Activated CD4-positive, CD25-positive, alpha-beta regulatory T cell (primary cell): Measurements from ENCODE around the gene TMEM132A.
"Not testable (repeated sequence)": the region's sequence is repeated elsewhere in the genome, so short reads cannot be mapped to it uniquely, and the experiment has no call there.

Source experiments
- DNase-seq, 4 experiments: peaks; one replicate each; lab custom pipeline; 2025; lab: John Stamatoyannopoulos, UW

The TMEM132A gene

GRCh38 chr11:60957188-60957587, 32.9 kb downstream of the TMEM132A start:
- no peak for DNase-seq

DNA sequence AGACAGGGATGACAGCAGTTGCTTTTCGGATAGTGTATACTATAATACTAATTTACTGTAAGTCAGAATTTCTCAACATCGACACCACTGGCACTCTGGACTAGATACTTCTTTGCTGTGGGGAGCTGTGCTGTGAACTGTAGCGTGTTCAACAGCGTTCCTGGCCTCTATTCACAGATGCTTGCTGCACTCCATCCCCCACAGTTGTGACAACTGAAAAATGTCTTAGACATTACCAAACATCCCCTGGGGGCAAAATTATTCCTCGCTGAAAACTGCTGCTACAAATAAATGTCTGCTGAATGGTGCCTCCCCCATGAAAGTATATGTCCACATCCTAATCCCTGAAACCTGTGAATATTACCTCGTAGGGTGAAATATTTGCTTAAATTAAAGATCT, 35.2 kb downstream of the TMEM132A start:
- no peak for DNase-seq

DNA sequence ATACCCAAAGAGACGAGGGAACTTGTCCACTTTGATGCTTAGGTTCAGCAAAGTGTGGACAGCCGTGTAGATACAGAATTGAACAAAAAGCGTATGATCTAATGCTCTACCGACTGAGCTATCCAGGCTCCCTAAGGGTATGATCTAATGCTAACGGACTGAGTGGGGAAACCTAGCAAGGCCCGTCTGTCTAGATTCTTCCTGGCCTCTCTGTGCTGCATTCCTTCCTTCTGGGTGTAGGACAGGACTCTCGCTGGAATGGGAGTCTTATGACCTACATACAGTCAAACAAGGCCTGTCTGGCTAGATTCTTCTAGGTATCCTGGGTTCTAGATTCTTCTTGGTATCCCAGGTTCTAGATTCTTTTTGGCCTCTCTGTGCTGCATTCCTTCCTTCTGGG, 36.1 kb downstream of the TMEM132A start:
- no peak for DNase-seq

DNA sequence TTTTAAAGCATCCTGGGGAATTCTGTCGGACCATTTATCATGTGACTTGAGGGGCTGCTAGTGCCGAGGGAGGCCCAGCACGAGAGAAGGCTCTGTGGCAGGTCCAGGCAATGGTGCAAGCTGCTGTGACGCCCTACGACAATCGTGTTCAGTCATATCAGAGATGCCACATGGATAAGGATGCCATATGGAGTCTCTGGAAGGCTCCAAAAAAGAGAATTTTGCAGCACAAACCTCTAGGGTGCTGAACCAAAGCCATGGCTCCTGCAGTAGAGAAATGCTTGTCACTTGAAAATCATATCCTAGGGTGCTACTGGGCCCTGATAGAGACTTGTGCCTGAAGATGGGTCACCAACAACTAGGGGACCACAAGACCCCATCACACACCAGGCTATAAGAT, 40.5 kb downstream of the TMEM132A start:
- DNase-seq, result no peak

- no peak for DNase-seq
Measured at GRCh38 chr11:60966890-60967289, 42.6 kb downstream of the TMEM132A start.

DNA sequence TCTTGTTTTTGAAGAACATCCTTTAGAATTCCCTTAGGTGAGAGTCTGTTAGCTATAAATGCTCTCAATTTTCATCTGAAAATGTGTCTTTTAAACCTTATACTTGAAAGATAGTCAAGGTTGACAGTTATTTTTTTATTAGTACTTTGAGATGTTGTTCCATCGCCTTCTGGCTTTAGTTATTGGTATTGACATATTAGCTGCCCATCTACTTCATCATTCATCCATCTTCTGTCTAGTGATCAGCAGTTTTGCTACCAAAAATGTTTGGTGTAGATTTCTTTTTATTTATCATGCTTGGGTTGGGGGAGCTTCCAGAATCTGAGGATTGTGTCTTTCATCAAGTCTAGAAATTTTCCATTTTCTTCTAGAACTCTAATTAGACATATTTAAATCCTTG, 44.0 kb downstream of the TMEM132A start:
- no peak for DNase-seq

- DNase-seq, result peak; percentile 66 to 70 (median 68)
Measured at GRCh38 chr11:60970369-60970774, 46.1 kb downstream of the TMEM132A start.

DNA sequence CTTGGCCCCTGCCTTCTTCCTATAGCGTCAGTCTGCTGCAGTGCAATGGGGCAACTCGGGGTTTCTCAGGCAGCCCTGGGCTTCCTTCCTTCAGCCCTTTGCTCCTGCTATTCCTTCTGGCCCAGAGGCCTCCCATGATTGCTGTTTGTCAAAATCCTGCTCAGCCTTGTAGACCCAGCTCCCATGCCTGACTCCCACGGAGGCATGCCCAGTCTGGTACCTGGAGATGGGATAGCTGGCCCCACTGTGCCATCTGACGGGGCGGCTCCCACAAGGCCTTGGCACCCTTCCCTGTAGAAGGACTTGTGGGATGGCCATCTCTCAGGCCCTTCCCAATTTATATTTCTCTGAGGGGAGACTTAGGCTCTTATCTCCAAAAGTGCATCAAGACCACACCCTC, 46.6 kb downstream of the TMEM132A start:
- DNase-seq, result no peak

DNA sequence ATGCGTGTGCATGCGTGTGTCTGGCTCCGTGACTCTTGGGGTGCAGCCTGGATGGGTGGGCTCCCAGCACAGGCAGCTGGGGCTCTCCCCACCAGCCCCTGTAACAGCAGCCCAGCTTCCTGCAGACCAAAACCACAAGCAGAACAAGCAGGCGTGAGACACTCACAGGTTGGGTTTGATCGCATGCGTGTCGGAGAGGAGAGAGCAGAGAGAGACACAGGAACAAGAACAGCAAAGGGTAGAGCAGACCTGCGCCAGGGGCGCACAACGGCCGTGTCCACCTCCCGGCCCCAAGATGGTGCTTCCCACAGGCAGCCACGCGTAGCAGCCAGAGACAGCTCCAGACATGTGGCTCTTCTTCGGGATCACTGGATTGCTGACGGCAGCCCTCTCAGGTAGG, 47.3 kb downstream of the TMEM132A start, which contains the start of gene CD6:
TSS of gene CD6 (plus strand) at position 161 of the 400 bp plus-strand sequence. CDS start at position 347, 186 bp downstream.
- DNase-seq, result peak in 3 of 4 experiments; percentile 21 to 42 (median 42)

GRCh38 chr11:60972182-60973030, 48.1 kb downstream of the TMEM132A start:
- DNase-seq, result no peak

GRCh38 chr11:60973699-60974098, 49.4 kb downstream of the TMEM132A start:
- DNase-seq, result no peak

DNA sequence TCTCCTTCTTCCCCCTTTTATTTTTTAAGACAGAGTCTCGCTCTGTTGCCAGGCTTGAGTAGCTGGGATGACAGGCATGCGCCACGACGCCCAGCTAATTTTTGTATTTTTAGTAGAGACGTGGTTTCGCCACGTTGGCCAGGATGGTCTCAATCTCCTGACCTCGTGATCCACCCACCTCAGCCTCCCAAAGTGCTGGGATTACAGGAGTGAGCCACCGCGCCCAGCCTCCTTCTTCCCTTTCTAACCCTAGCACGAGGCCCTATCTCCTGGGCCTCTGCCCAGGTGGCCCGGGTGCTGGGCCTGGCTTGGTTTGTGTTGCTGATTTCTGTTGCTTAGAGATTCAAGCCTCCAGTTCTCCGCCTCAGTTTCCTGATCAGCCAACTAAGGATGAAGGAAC, 50.1 kb downstream of the TMEM132A start:
- DNase-seq, result not testable (repeated sequence)

GRCh38 chr11:60974726-60975125, 50.5 kb downstream of the TMEM132A start:
- DNase-seq, result no peak

DNA sequence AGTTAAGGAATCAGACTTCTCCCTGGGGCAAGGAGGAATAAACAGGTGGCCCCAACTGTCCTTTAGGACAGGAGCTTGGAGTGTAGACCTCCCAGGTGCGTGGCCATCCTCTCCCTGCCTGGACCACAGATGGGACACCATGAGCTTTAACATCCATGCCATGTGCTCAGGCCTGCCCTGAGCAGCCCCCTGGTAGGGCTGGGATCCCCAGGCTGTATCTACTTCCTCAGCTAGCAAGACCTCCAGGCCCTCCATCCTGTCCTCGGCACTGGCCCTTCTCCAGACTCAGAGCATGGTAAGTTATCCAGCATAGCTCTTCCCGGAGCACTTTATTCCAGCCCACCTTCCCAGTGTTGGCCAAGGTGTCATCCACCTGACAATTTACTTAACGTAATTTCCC, 53.0 kb downstream of the TMEM132A start:
- no peak for DNase-seq

- DNase-seq, result no peak
Measured at GRCh38 chr11:60977836-60978235, 53.6 kb downstream of the TMEM132A start.

DNA sequence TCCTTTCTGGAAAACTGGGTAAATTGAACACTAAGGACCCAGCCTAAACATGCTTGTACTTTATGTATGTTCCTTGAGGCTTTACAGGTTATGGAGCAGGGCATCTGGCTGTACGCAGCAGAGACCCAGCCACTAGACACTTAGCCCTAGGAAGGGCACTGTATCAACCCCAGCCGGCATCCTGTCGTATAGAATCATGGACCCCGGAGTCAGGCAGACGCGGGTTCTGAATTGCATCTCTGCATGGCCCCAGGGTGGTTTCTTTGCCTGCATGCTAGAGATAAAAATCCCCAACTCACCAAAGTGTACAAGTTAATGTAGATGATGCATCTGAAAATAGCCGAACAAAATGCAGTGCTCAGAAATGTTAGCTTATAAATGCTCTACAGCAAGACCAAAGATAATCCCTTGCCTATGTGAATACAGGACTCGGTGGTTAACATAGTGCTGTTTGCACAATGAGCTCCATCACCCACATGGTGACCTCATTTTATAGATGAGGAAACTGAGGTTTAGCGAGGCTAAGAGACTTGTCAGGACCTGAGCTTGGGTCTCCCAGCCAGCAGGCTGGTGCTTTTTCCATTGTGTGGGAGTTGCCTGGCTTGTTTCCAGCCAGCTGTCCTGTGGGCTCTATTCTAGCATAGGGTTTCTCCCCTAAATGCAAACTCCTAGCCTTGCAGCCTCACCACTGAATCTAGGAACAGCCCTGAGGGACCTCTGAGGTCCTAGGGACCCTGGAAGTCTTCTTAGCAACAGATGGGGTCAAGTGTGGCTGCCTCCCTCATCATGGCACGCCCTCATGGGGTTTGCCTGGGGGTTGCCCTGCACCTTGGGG, 54.5 kb downstream of the TMEM132A start:
- DNase-seq, result no peak

GRCh38 chr11:60981515-60981914, 57.3 kb downstream of the TMEM132A start:
- DNase-seq, result no peak

GRCh38 chr11:60982184-60982583, 57.9 kb downstream of the TMEM132A start:
- no peak for DNase-seq

- DNase-seq, result no peak
Measured at GRCh38 chr11:60984149-60984548, 59.9 kb downstream of the TMEM132A start.

- DNase-seq, result no peak
Measured at GRCh38 chr11:60984636-60985035, 60.4 kb downstream of the TMEM132A start.

GRCh38 chr11:60985501-60985900, 61.2 kb downstream of the TMEM132A start:
- DNase-seq, result no peak

DNA sequence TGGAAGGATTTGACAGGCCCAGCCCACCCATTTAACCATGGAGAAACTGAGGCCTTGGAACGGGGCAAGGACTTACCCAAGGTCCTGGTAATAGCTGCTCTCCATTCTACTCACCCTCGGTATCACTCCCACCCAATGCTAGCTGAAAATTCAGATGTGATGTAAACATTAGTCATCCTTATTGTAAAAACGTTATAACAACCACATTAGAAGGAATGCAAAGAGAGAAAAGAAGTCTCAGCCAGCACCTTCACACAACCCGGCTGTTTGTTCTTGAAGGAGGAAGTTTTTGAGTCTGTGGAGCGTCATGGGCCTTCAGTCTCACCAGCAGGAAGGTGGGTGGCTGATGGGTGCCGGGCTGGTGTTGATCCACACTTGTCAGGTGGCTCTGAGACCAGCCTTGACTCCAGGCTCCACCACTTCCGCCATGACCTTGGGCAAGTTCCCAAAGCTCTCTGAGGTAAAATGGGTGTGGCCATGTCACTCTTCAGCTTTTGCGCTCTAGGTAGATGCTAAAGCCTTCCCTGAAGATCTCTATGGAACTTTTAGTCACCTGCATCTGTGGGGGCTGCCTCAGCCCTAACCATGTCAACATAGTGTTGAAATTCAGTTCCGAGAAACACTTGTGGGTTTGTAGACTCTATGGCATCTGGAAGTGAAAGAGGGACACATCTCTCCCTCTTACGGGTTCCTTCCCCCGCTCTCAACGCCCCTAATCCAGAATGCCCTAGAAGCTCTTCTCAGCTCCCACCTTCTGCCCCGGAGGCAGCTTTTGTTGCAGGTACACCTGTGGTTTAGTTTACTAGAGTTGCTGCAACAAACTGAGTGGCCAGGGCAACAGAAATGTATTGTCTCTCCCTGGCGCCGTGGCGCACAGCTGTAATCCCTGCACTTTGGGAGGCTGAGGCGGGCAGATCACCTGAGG, 62.0 kb downstream of the TMEM132A start:
- peak; percentile 42 to 76 (median 68) for DNase-seq
